IMR-90 (cell line): Measurements from ENCODE around the gene CDC42BPG. TPM values are rescaled to one million over a fixed set of nuclear protein-coding genes. Genes with fewer than 3 reads are reported as not detected.

Experiments
- ATAC-seq: fragments of 200-7000 bp; cut with Tn5 transposase; 2 replicates; pipeline ENCODE4 v1.9.1; 2020; ENCODE audit warnings: low read depth, mild to moderate bottlenecking, moderate library complexity
- BruUV-seq: library from RNA; stranded (reverse); fragments of 400-500 nt; replicated peaks from 2 replicates; lab custom pipeline; 2021; lab: Mats Ljungman, UMichigan
- CTCF ChIA-PET: fragments of 300-600 bp; formaldehyde crosslinking; extraction: SDS; loops from one replicate; lab custom pipeline; 2021; ENCODE audit warnings: antibody characterized with exemption; lab: Yijun Ruan, JAX
- POLR2A ChIA-PET: fragments of 300-600 bp; sonication (Branson Sonifier 250); formaldehyde crosslinking; loops from one replicate; lab custom pipeline; 2022; ENCODE audit warnings: antibody characterized with exemption; ENCODE audit not compliant: unreplicated experiment; lab: Charles Lee
- DNase-seq: peaks from one replicate; pipeline ENCODE4 v3.0.0; 2013
- H2AFZ ChIP-seq: replicated peaks from 2 replicates; pipeline ENCODE3; 2013; ENCODE audit warnings: low read length, mild to moderate bottlenecking; ENCODE audit not compliant: poor library complexity
- H2AK5ac ChIP-seq: 2 replicates; pipeline ENCODE4 v1.6.1; 2013; ENCODE audit warnings: low read depth, low read length, inconsistent platforms
- H2AK9ac ChIP-seq: replicated peaks from 2 replicates; pipeline ENCODE3; 2013; ENCODE audit warnings: mild to moderate bottlenecking, low read depth, low read length, moderate library complexity; ENCODE audit not compliant: poor library complexity
- H2BK120ac ChIP-seq: 2 replicates; pipeline ENCODE4 v1.6.1; 2013; ENCODE audit warnings: low read depth, low read length, inconsistent platforms
- H2BK15ac ChIP-seq: 3 replicates; pipeline ENCODE4 v1.6.1; 2013; ENCODE audit warnings: low read depth, low read length, inconsistent platforms
- H2BK20ac ChIP-seq: 2 replicates; pipeline ENCODE4 v1.6.1; 2013; ENCODE audit warnings: low read depth, mild to moderate bottlenecking, inconsistent platforms, low read length, moderate library complexity
- H2BK5ac ChIP-seq: 2 replicates; pipeline ENCODE4 v1.6.1; 2013; ENCODE audit warnings: mild to moderate bottlenecking, low read depth, low read length, inconsistent platforms; ENCODE audit not compliant: poor library complexity, severe bottlenecking
- H3K14ac ChIP-seq: replicated peaks from 2 replicates; pipeline ENCODE4 v1.6.1; 2013; ENCODE audit warnings: low read depth, low read length, inconsistent platforms
- H3K18ac ChIP-seq: 2 replicates; pipeline ENCODE4 v1.6.1; 2013; ENCODE audit warnings: low read depth, low read length, control low read depth
- H3K23ac ChIP-seq: 2 replicates; pipeline ENCODE4 v1.6.1; 2013; ENCODE audit warnings: low read depth, low read length, inconsistent platforms
- H3K27ac ChIP-seq: 2 replicates; pipeline ENCODE4 v1.5.1; 2013; ENCODE audit warnings: mild to moderate bottlenecking, control low read depth, low read length; ENCODE audit not compliant: insufficient read depth
- H3K27me3 ChIP-seq: 2 replicates; pipeline ENCODE4 v1.6.1; 2013; ENCODE audit warnings: low read length; ENCODE audit not compliant: control insufficient read depth, insufficient read depth
- H3K36me3 ChIP-seq: 2 replicates; pipeline ENCODE4 v1.6.1; 2013; ENCODE audit warnings: low read length, mixed read lengths; ENCODE audit not compliant: control insufficient read depth, insufficient read depth
- H3K4ac ChIP-seq: 2 replicates; pipeline ENCODE4 v1.6.1; 2013; ENCODE audit warnings: low read depth, low read length, inconsistent platforms
- H3K4me1 ChIP-seq: 2 replicates; pipeline ENCODE4 v1.6.1; 2013; ENCODE audit warnings: low read length, mixed read lengths; ENCODE audit not compliant: control insufficient read depth, insufficient read depth
- H3K4me2 ChIP-seq: 2 replicates; pipeline ENCODE4 v1.6.1; 2013; ENCODE audit warnings: low read depth, mild to moderate bottlenecking, control low read depth, low read length, moderate library complexity
- H3K4me3 ChIP-seq: 2 replicates; pipeline ENCODE4 v1.5.1; 2013; ENCODE audit warnings: low read depth, mild to moderate bottlenecking, control low read depth, low read length, moderate library complexity; ENCODE audit not compliant: insufficient read depth
- H3K56ac ChIP-seq: 2 replicates; pipeline ENCODE4 v1.6.1; 2013; ENCODE audit warnings: low read length, inconsistent platforms; ENCODE audit not compliant: insufficient read depth; ENCODE audit errors: extremely low read depth
- H3K79me1 ChIP-seq, 2 experiments: 2 replicates each; pipeline ENCODE4 v1.6.1; 2013; ENCODE audit warnings: low read length in 2 of 2, inconsistent platforms in 1 of 2, low read depth in 1 of 2
- H3K9ac ChIP-seq: 2 replicates; pipeline ENCODE4 v1.6.1; 2013; ENCODE audit warnings: low read depth, low read length, control low read depth
- H3K9me1 ChIP-seq: 2 replicates; pipeline ENCODE4 v1.6.1; 2013; ENCODE audit warnings: low read length, inconsistent platforms; ENCODE audit not compliant: insufficient read depth
- H3K9me3 ChIP-seq: 2 replicates; pipeline ENCODE4 v1.6.1; 2013; ENCODE audit warnings: low read length; ENCODE audit not compliant: control insufficient read depth, insufficient read depth
- H4K20me1 ChIP-seq: 2 replicates; pipeline ENCODE4 v1.6.1; 2013; ENCODE audit warnings: low read length, inconsistent platforms; ENCODE audit not compliant: insufficient read depth
- H4K5ac ChIP-seq: 2 replicates; pipeline ENCODE4 v1.6.1; 2013; ENCODE audit warnings: mild to moderate bottlenecking, low read depth, low read length, control low read depth
- H4K8ac ChIP-seq, 2 experiments: 2 replicates each; pipeline ENCODE4 v1.6.1; 2013; ENCODE audit warnings: low read depth in 2 of 2, low read length in 2 of 2, control low read depth in 1 of 2, inconsistent platforms in 1 of 2
- H4K91ac ChIP-seq: 2 replicates; pipeline ENCODE4 v1.6.1; 2013; ENCODE audit warnings: low read depth, low read length, inconsistent platforms; ENCODE audit not compliant: insufficient read depth
- BHLHE40 ChIP-seq: fragments of 150-350 bp; IDR thresholded peaks from 2 replicates; pipeline ENCODE4 v1.6.1; 2016; ENCODE audit warnings: mild to moderate bottlenecking, low read depth, low read length
- CHD1 ChIP-seq: IDR thresholded peaks from 2 replicates; pipeline ENCODE4 v1.6.1; 2012; ENCODE audit warnings: low read depth, low read length, improper control_type of control experiment
- MAZ ChIP-seq: IDR thresholded peaks from 2 replicates; pipeline ENCODE4 v1.6.1; 2012; ENCODE audit warnings: low read depth, mild to moderate bottlenecking, low read length, improper control_type of control experiment, moderate library complexity, borderline replicate concordance
- MXI1 ChIP-seq: IDR thresholded peaks from 2 replicates; pipeline ENCODE4 v1.6.1; 2012; ENCODE audit warnings: low read depth, mild to moderate bottlenecking, low read length, moderate library complexity, borderline replicate concordance
- NFE2L2 ChIP-seq: fragments of 150-350 bp; IDR thresholded peaks from 2 replicates; pipeline ENCODE4 v1.6.1; 2016; ENCODE audit warnings: low read depth, mild to moderate bottlenecking, low read length
- POLR2A ChIP-seq: IDR thresholded peaks from 2 replicates; pipeline ENCODE4 v1.6.1; 2012; ENCODE audit warnings: mild to moderate bottlenecking, low read depth, low read length
- RFX5 ChIP-seq: IDR thresholded peaks from 2 replicates; pipeline ENCODE4 v1.8.0; 2012; ENCODE audit warnings: low read depth, mild to moderate bottlenecking, low read length, moderate library complexity
- WGBS, 2 experiments: methylation state at CpG; one replicate each; pipeline versions ENCODE4 v1.1.5 to v1.1.7; 2013; ENCODE audit warnings: missing lambda C conversion rate in 2 of 2; ENCODE audit not compliant: insufficient read length in 1 of 2; ENCODE audit errors: extremely low coverage in 2 of 2; 5-methylcytosine and 5-hydroxymethylcytosine counted together
- dilution Hi-C: fragments of 300-500 bp; cut with HindIII; formaldehyde crosslinking; loops from one replicate; pipeline ENCODE4 v1.14.3; 2018; ENCODE audit warnings: low sequenced_read_pairs; ENCODE audit not compliant: unreplicated experiment
- in situ Hi-C: fragments of 300-500 bp; cut with MboI; formaldehyde crosslinking; loops from 3 replicates; pipeline ENCODE4 v1.14.3; 2019; ENCODE audit warnings: low sequenced_read_pairs, inconsistent platforms, mixed read lengths
- intact Hi-C: fragments of 100-400 bp; cut with micrococcal nuclease; formaldehyde crosslinking; loops from 2 replicates; pipeline ENCODE4 v1.10.0; 2022
- polyA plus RNA-seq, 3 experiments: library from polyadenylated mRNA; depleted of rRNA; stranded (reverse); fragments of >200 nt; gene quantifications; 2 replicates each; pipeline ENCODE4 v1.2.3, GENCODE V29; 2012; ENCODE audit warnings: low replicate concordance in 1 of 3
- total RNA-seq: library from RNA; depleted of rRNA; stranded (reverse); fragments of >200 nt; gene quantifications from 2 replicates; pipeline ENCODE4 v1.2.3, GENCODE V29; 2012
- TF ChIP-seq, protein P1 (sequence below): fragments of 150-350 bp; IDR thresholded peaks from 2 replicates; pipeline ENCODE4 v1.6.1; 2017; ENCODE audit warnings: mild to moderate bottlenecking, antibody characterized with exemption, low read length, low read depth

Gene CDC42BPG
- total and polyA plus RNA-seq, 2 of the 4 experiments (the other 2 are of a cell fraction), result under 0.01 to 0.12 TPM

DNA sequence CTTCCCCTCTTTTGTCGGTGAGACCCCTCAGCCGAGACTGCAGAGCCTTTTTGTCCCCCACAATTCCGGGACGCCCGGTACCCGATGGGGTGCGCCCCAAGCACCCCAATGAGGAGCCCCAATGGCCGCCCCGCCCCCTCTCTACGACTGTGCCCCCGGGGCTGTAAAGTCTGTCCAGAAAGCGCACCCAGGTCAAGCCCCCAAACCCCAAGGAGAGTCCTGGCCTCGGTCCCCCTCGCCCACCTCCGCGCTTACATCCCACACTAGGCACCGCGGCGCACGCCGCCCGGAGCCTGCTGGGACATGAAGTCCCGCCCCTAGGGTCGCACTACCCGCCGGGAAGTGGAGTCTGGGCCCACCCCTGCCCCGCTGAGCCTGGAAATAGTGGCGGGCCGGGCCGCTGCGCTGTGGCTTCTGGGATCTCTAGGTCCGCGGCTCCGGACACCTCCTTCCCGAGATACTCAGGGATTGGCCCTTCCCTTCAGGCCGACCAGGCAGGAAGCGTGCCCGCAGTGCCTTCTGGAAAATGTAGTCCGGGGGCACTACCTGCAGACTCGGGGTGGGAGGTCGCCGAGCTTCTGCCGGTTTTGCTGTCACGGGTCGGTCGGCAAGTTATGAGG is 34.1 kb downstream of the CDC42BPG start, which contains the start of gene MEN1:
Gene MEN1, minus strand, starts transcription at position 281 of the 620 bp plus-strand sequence. CDS start 442 bp downstream, outside the sequence.
- Histone ChIP-seq H2BK5ac (no peak within 1 kb of the TSS), H2BK120ac (no peak within 1 kb of the TSS), H3K79me1 (peaks cover 0 to 29% of the 10 kb centered on the region in 2 experiments; a peak in 3 of 4 replicates), H3K27me3 (no peaks in the 10 kb centered on the region; the same call in 1 of the 2 replicates), H4K91ac (peak within 1 kb of the TSS; percentile 50; the same call in 1 of the 2 replicates), H4K5ac (peak within 1 kb of the TSS; percentile 60), H2AK5ac (peak within 1 kb of the TSS; percentile 68), H3K14ac (peak within 1 kb of the TSS; percentile 87; the same call in 1 of the 2 replicates), H4K8ac (peak within 1 kb of the TSS; percentile 93), H4K20me1 (no peaks in the 10 kb centered on the region), H3K4ac (peak within 1 kb of the TSS; percentile 63), H3K9me1 (peaks cover 13% of the 10 kb centered on the region), H3K9me3 (no peaks in the 10 kb centered on the region), H3K4me2 (peak within 1 kb of the TSS; percentile 92), H3K56ac (peak within 1 kb of the TSS; percentile 27), H3K4me3 (peak within 1 kb of the TSS; percentile 65), H2AFZ (peak within 1 kb of the TSS; percentile 92), H2BK20ac (no peak within 1 kb of the TSS), H3K36me3 (peaks cover 14% of the 10 kb centered on the region), H3K4me1 (peaks cover 5% of the 10 kb centered on the region), H3K23ac (peak within 1 kb of the TSS; percentile 38; the same call in 1 of the 2 replicates), H3K18ac (no peak within 1 kb of the TSS), H2AK9ac (peak within 1 kb of the TSS; percentile 95), H2BK15ac (peak within 1 kb of the TSS; percentile 5; the same call in 1 of the 3 replicates), H3K9ac (peak within 1 kb of the TSS; percentile 67), H3K27ac (peak within 1 kb of the TSS; percentile 39; the same call in 1 of the 2 replicates)
- BruUV-seq, result no TSS peak
- DNase-seq (peak; percentile 93), ATAC-seq (peak; percentile 99)
- in situ Hi-C loops (no loop called here), dilution Hi-C loops (no loop called here), intact Hi-C loops (no loop called here)
- no peak for TF ChIP-seq RFX5
- TF ChIP-seq MAZ, result peak; percentile 61; the same call in 1 of the 2 replicates
- TF ChIP-seq NFE2L2, result no peak
- TF ChIP-seq CHD1, result no peak
- TF ChIP-seq POLR2A, result peak; percentile 75
- TF ChIP-seq BHLHE40, result peak; percentile 59; the same call in 1 of the 2 replicates
- TF ChIP-seq, protein P1, sequence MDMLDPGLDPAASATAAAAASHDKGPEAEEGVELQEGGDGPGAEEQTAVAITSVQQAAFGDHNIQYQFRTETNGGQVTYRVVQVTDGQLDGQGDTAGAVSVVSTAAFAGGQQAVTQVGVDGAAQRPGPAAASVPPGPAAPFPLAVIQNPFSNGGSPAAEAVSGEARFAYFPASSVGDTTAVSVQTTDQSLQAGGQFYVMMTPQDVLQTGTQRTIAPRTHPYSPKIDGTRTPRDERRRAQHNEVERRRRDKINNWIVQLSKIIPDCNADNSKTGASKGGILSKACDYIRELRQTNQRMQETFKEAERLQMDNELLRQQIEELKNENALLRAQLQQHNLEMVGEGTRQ, result no peak
- peak; percentile 82; the same call in 1 of the 2 replicates for TF ChIP-seq MXI1
- POLR2A ChIA-PET, result interaction anchor here (0.6 kb wide), 1 partner anchor 8 kb away, joined by 6 read pairs; the partner anchor contains the start of gene MAP4K2
- 0% methylated on average over 8 of the region's 46 CpGs; no CpG with 5 or more reads in 1 of the 2 experiments for WGBS, 2 experiments
- CTCF ChIA-PET, result no interaction called here
